Measurements from ENCODE around the gene MAL.

MAL gene

GRCh38 chr2:95025406-95026319, at the start of gene MAL:
MAL (plus strand) TSS chr2:95025708; CDS start chr2:95025793, 85 bp downstream.
- DNase-seq (ENCODE audit: low read depth) = peak; percentile 25

- no peak for DNase-seq (ENCODE audit: low read depth)
Observed at GRCh38 chr2:94977826-94978225, 47.7 kb upstream of the MAL start.

DNA sequence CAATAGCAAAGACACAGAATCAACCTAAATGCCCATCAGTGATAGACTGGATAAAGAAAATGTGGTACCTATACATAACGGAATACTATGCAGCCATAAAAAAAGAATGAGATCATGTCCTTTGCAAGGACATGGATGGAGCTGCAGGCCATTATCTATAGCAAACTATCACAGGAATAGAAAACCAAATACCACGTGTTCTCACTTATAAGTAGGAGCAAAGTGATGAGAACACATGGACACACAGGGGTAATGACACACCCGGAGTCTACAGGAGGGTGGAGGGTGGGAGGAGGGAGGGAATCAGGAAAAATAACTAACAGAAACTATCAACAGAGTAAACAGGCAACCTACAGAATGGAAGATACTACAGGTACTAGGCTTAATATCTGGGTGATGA, 46.6 kb upstream of the MAL start:
- no peak for DNase-seq (ENCODE audit: low read depth)

GRCh38 chr2:94979406-94980375, 45.8 kb upstream of the MAL start:
- no peak for DNase-seq (ENCODE audit: low read depth)

DNA sequence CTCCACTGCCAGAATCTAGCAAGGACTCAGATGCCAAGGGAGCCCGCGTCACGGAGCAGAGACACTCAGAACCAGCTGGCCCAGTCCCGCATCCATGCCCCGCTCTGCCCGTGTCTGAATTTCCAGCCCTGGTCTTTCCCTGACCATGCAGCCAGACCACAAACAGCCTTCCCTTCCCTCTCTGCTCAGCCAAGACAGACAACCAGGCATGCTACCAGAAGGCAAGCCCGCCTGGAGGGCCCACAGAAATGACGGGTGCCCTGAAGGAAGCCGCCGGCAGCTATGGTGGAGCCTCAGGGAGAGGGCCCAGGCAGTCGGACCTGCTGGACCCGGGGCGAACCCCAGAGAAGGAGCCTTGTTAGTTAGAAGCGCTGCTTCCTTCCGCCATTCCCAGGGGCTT, 45.1 kb upstream of the MAL start:
- DNase-seq (ENCODE audit: low read depth) = no peak

DNA sequence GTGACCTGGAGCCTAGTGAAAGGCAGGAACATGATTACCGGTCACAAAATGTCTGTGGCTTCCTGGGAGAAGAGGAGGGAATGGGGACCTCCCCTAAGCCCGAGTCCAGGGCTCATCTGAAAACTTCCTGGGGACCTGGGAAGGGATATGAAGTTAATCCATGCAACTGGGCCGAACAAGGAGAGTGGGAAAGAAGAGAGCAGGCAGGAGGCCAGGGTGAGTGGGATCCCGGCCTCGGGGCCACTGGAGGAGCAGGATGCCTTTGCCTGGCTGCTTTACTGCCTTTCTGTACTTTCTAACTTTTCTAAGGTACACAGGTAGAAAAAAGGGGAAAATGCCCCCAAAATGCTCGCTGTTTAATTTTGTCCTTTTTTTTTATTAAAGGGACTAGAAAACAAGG, 43.4 kb upstream of the MAL start:
- DNase-seq (ENCODE audit: low read depth) = no peak

- DNase-seq (ENCODE audit: low read depth) = no peak
Observed at GRCh38 chr2:94982675-94983074, 42.8 kb upstream of the MAL start.

- no peak for DNase-seq (ENCODE audit: low read depth)
Observed at GRCh38 chr2:94984964-94985575, 40.4 kb upstream of the MAL start.

DNA sequence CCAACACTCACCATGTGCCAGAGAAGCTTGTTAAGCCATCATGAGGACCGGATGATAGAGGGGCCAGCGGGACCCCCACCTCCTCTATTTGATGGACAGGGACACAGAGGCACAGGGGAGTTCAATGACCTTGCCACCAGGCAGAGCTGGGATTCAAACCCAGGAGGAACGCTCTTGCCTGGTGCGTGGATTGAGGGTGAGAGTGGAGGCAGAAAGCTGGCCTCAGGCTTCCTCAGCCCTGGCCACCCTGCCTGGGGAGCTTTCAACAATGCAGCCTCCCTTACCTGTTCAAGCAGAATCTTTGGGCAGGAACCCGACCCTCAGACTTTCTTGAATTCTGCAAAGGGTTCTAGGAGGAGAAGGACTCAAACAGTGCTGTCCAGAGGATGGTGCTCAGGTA, 39.9 kb upstream of the MAL start:
- no peak for DNase-seq (ENCODE audit: low read depth)

DNA sequence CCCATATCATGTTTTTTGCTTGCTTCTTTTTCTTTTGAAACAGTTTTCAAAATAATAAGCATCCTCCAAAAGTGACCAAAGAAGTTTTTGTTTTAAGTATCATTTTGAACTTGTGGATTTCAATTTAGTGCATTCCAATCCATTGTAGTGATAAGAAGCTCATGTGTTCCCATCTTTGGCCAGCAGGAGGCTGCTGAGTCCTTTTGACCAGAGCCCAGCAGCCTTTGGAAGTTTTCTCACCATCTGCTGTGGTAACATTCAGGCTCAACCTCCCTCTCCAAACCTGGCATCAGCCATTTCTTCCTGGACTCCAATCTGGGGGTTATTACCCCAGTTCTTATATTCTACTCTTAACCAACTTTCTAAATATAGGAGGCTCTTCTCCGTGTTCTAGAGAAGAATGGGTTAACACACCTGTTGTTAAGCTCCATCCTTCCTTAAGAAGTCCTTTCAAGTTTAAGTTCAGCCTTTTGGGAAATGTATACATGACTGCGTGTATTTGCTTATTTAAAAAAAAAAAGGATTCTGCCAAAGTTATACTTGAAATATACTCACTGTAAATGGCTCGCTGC, 39.0 kb upstream of the MAL start:
- DNase-seq (ENCODE audit: low read depth) = no peak

DNA sequence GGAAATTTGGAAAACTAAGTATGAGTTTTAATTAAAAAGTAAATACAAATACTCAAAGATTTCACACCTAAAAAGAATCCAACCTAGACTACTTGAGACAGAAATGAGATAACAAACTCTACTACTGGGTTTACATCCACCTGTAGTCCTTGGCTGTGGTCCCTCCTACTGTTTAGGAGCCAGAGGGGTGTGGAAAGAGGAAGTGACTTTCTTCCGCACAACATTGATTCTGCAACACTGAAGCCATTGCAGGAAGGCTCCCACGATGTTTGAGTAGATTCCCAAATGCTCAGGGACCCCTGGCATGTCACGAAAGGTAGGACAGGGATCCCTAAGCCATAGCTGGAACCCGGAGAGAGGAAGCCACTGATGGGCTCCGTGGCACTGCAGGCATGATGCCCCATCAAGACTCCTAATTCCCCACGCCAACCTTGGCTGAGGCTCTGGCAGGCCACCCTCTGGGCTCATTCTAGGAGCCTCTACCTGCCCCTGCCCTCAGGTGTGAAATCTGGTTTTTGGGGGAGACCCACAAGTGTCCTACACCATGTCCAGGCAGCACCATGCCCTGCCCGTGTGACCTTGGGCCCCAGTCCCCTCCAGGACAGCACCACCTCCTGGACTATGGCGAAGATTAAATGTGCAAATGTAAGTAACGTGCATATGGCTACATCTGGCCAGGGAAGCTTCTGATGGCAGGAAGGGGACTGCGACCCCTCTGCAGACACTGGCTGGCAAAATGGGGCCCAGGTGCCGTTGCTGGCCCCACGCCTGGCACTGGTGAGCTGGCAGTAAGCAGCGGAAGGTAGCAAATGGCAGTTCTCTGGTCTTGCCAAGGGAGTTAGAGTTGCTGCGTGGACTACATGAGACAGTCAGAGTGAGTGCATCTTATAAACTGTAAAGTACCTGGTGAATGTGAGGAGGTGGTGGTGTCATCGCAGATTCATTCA, 38.2 kb upstream of the MAL start:
- no peak for DNase-seq (ENCODE audit: low read depth)

DNA sequence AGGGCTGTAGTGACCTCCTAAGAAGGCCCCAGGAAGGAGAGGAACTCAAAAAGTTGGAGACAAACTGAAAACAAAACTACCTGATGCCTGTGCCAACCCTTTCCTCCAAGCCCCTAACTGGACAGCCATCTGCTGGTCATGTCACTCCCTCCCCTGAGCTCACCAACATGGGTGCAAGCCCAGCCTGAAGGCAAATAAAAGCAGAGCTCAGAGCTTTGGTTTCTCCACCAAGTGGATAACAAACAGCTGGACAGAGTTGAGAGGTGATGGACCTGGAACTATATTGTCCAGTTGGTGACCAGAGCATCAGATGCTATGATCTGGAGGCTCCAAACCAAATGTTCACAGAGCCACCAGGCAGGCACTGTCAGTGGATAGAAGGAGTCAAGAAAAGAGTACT, 34.6 kb upstream of the MAL start:
- no peak for DNase-seq (ENCODE audit: low read depth)

- DNase-seq (ENCODE audit: low read depth) = no peak
Observed at GRCh38 chr2:94992360-94992759, 33.1 kb upstream of the MAL start.

DNA sequence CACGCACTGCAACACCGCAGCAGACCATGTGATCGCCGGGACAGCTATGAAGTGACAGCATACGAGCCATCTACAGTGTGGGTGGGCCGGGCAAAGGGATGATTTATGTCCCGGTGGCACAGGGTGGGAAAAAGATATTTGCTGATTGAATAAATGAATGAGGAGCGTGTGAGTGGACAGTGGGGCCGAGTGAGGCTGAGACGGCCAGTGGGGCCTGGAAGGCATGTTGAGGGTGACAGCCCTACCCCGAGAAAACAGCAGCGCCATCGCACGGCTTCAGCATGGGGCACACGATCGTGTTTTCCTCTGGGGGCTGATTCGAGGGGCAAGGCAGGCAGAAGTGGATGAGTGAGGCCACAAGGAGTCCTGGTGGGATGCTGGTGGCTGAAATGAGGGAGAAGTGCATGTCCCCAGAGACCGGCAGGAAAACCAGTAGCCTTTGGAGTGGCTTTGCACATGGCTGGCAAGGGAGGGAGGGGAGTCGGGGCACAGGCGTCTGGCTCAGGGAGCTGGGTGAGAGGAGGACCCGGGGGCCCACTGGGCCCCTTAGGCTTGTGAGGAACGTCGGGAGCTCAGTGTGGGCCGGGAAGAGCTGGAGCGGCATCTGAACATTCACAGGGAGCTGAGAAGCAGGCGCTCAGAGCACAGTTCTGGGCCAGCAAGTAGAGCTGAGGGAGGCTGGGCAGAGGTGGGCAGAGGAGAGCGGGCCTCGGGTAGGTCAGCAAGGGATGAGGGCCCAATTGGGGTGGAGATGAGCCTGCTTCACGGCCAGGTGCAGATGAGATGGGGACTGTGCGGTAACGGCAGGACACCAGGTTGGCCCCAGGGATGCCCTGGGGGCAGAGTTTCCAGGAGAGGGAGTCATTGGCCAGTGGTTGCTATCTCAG, 32.1 kb upstream of the MAL start:
- DNase-seq (ENCODE audit: low read depth) = no peak

DNA sequence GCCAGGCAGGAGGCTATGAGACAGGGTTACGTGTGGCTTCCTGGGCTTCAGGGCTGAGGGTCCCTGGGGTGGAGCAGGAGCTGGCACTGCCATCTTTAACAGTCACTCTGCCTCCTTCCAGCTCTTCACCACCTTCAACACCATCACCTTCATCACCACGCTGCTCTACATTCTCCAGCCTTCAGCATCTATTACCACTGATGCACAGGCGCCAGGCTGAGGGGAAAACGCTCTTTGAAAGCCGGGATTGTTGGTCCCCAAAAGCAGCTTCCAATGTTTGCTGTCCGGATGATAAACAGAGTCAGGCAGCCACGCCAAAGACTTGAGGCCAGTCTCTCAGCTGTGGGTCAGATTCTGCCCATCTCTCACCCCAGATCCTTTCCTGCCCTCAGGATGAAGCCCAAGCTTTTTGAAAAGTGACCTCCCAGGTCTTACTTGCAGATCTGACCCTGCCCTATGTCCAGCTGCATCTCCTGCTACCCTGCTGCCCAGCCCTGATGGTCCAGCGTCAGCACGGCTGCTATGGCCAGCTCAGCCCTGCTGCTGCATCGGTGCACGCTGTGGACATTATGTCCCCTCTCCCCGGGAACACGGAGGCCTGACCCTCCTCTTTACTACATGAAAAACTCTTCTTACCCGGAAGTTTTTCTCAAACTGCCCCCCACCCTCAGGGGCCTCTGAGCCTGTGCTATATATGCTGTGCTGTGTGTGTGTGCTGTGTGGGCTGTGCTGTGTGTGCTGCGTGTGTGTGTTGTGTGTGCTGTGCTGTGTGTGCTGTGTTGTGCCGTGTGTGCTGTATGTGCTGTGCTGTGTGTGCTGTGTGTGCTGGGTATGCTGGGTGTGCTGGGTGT, 31.2 kb upstream of the MAL start:
- no peak for DNase-seq (ENCODE audit: low read depth)

DNA sequence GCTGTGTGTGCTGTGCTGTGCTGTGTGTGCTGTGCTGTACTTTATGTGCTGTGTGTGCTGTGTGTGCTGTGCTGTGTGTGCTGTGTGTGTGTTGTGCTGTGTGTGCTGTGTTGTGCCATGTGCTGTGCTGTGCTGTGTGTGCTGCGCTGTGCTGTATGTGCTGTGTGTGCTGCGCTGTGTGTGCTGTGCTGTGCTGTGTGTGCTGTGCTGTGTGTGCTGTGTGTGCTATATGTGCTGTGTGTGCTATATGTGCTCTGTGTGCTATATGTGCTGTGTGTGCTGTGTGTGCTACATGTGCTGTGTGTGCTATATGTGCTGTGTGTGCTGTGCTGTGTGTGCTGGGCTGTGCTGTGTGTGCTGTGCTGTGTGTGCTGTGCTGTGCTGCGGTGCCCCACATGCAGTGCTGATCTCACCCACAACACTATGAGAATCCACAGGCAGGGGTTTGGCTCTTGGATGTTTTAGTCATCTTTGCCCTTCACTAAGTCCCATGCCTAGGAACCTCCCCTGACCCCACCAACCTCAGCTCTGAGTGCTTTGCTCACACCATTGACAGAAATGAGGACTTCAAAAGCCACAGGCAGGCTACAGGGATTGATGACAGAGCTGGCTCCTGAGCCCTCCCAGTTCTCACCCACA, 30.5 kb upstream of the MAL start:
- DNase-seq (ENCODE audit: low read depth) = no peak

GRCh38 chr2:94995553-94996304, 29.8 kb upstream of the MAL start:
- no peak for DNase-seq (ENCODE audit: low read depth)

Data from activated gamma-delta T cell treated with anti-CD3 and anti-CD28 coated beads, Interleukin-2, amount 50 U/mL, for 16 hours (primary cell).